ENCODE results near the gene ABCC8.
A peak's percentile ranks its signal among the peaks of the same experiment; 100 is the strongest.

ABCC8 gene

DNA sequence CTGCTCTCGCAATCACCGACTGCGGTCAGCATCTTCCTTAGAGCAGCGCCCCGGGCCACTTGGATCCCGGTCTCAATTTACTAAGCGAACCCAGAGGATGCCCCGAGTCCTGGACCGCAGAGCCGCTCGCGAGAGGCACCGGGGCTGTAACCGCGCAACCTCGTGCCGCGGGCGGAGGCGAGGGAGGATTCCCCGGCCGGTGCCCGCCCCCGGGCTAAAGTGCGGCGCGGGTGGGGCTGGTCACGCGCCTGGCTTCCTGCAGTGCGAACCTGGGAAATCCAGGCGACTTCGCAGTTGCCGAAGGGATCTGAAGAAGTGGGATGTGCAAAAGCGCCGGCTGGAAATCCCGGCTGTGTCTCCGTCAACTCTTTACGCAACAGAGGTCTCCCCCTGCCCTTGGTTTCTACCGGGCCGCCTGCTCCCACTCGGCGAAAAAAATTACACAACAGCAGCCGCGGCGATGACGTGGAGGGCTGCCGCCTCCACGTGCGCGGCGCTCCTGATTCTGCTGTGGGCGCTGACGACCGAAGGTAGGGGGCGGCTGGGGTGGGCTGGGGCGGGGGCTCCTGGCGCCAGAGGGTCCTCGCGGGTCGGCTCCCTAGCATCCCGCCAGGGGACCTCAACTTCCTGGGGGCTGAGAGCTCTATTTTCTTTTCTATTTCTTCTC lies 125.0 kb downstream of the ABCC8 start, which contains the start of gene NCR3LG1:
Gene NCR3LG1 (plus strand): TSS at position 291 of the 667 bp plus-strand sequence. CDS start 170 bp downstream, at position 461.
- peak within 1 kb of the TSS; percentile 64 for H3K4me3 ChIP-seq (ENCODE audit: control insufficient read depth, low read depth, low read length)
- DNase-seq (ENCODE audit: low read depth): peak; percentile 73
- no peak for TF ChIP-seq CTCF (conservative IDR thresholded peaks at IDR 0.05; ENCODE audit: control insufficient read depth, insufficient read depth, low read depth, low read length)

DNA sequence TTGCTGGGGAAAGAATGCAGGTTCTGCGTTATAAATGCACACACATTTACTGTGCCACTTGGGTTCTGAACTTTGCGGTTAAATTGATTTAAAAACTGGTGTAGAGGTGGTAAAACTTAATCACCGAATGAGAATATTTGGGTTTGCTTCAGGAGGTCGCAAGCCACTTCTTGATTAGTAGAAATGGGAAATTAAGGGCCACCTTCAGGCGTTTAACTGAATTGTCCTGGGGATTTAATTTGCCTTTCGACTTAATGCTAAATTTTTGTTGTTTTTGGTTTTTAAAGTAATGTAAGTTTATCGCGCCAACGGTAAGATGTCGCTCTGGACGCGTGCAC lies 125.5 kb downstream of the ABCC8 start:
- peak; percentile 29 for TF ChIP-seq CTCF (conservative IDR thresholded peaks at IDR 0.05; ENCODE audit: control insufficient read depth, insufficient read depth, low read depth, low read length)
- H3K4me3 ChIP-seq (ENCODE audit: control insufficient read depth, low read depth, low read length): peak overlapping the region; percentile 64
- DNase-seq (ENCODE audit: low read depth): no peak

- DNase-seq (ENCODE audit: low read depth): peak; percentile 28
- H3K4me3 ChIP-seq (ENCODE audit: control insufficient read depth, low read depth, low read length): no peak overlapping the region
- TF ChIP-seq CTCF (conservative IDR thresholded peaks at IDR 0.05; ENCODE audit: control insufficient read depth, insufficient read depth, low read depth, low read length): no peak
These were observed 126.0 kb downstream of the ABCC8 start for GRCh38 chr11:17350455-17351171.

DNA sequence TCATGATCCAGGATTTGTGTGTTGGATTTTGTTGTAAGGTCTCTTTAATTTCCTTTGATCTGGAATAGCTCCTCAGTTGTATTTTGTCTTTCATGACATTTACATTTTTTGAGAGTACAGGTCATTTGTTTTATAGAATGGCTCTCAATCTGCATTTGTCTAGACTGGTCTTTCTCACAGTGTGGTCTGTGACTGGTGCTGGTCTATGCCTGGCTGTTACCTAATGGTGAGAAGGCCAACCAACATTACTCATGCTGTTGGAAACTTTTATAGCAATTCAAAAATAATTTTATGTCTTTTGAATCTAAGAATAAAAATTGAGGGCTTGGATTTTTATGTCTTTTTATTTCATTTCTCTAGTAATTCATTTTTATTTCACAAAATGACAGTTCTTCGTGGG lies 129.0 kb downstream of the ABCC8 start:
- TF ChIP-seq CTCF (conservative IDR thresholded peaks at IDR 0.05; ENCODE audit: control insufficient read depth, insufficient read depth, low read depth, low read length): no peak
- DNase-seq (ENCODE audit: low read depth): no peak
- H3K4me3 ChIP-seq (ENCODE audit: control insufficient read depth, low read depth, low read length): no peak overlapping the region

GRCh38 chr11:17343907-17344306 lies 132.7 kb downstream of the ABCC8 start:
- no peak overlapping the region for H3K4me3 ChIP-seq (ENCODE audit: control insufficient read depth, low read depth, low read length)
- no peak for TF ChIP-seq CTCF (conservative IDR thresholded peaks at IDR 0.05; ENCODE audit: control insufficient read depth, insufficient read depth, low read depth, low read length)
- peak; percentile 89 for DNase-seq (ENCODE audit: low read depth)

- peak; percentile 60 for DNase-seq (ENCODE audit: low read depth)
- H3K4me3 ChIP-seq (ENCODE audit: control insufficient read depth, low read depth, low read length): no peak overlapping the region
- TF ChIP-seq CTCF (conservative IDR thresholded peaks at IDR 0.05; ENCODE audit: control insufficient read depth, insufficient read depth, low read depth, low read length): no peak
These were observed 133.4 kb downstream of the ABCC8 start for GRCh38 chr11:17343257-17343656.

Data from fibroblast of mammary gland (primary cell).